IMR-90 (cell line): Measurements from ENCODE around the gene TNIP1. TPM values are rescaled to one million over a fixed set of nuclear protein-coding genes. Genes with fewer than 3 reads are reported as not detected.

Experiments
- ATAC-seq: fragments of 200-7000 bp; cut with Tn5 transposase; 2 replicates; pipeline ENCODE4 v1.9.1; 2020; ENCODE audit warnings: low read depth, mild to moderate bottlenecking, moderate library complexity
- BruUV-seq: library from RNA; stranded (reverse); fragments of 400-500 nt; replicated peaks from 2 replicates; lab custom pipeline; 2021; lab: Mats Ljungman, UMichigan
- CTCF ChIA-PET: fragments of 300-600 bp; formaldehyde crosslinking; extraction: SDS; loops from one replicate; lab custom pipeline; 2021; ENCODE audit warnings: antibody characterized with exemption; lab: Yijun Ruan, JAX
- POLR2A ChIA-PET: fragments of 300-600 bp; sonication (Branson Sonifier 250); formaldehyde crosslinking; loops from one replicate; lab custom pipeline; 2022; ENCODE audit warnings: antibody characterized with exemption; ENCODE audit not compliant: unreplicated experiment; lab: Charles Lee
- DNase-seq: peaks from one replicate; pipeline ENCODE4 v3.0.0; 2013
- H2AFZ ChIP-seq: replicated peaks from 2 replicates; pipeline ENCODE3; 2013; ENCODE audit warnings: low read length, mild to moderate bottlenecking; ENCODE audit not compliant: poor library complexity
- H2AK5ac ChIP-seq: 2 replicates; pipeline ENCODE4 v1.6.1; 2013; ENCODE audit warnings: low read depth, low read length, inconsistent platforms
- H2AK9ac ChIP-seq: replicated peaks from 2 replicates; pipeline ENCODE3; 2013; ENCODE audit warnings: mild to moderate bottlenecking, low read depth, low read length, moderate library complexity; ENCODE audit not compliant: poor library complexity
- H2BK120ac ChIP-seq: 2 replicates; pipeline ENCODE4 v1.6.1; 2013; ENCODE audit warnings: low read depth, low read length, inconsistent platforms
- H2BK15ac ChIP-seq: 3 replicates; pipeline ENCODE4 v1.6.1; 2013; ENCODE audit warnings: low read depth, low read length, inconsistent platforms
- H2BK20ac ChIP-seq: 2 replicates; pipeline ENCODE4 v1.6.1; 2013; ENCODE audit warnings: low read depth, mild to moderate bottlenecking, inconsistent platforms, low read length, moderate library complexity
- H2BK5ac ChIP-seq: 2 replicates; pipeline ENCODE4 v1.6.1; 2013; ENCODE audit warnings: mild to moderate bottlenecking, low read depth, low read length, inconsistent platforms; ENCODE audit not compliant: poor library complexity, severe bottlenecking
- H3K14ac ChIP-seq: replicated peaks from 2 replicates; pipeline ENCODE4 v1.6.1; 2013; ENCODE audit warnings: low read depth, low read length, inconsistent platforms
- H3K18ac ChIP-seq: 2 replicates; pipeline ENCODE4 v1.6.1; 2013; ENCODE audit warnings: low read depth, low read length, control low read depth
- H3K23ac ChIP-seq: 2 replicates; pipeline ENCODE4 v1.6.1; 2013; ENCODE audit warnings: low read depth, low read length, inconsistent platforms
- H3K27ac ChIP-seq: 2 replicates; pipeline ENCODE4 v1.5.1; 2013; ENCODE audit warnings: mild to moderate bottlenecking, control low read depth, low read length; ENCODE audit not compliant: insufficient read depth
- H3K27me3 ChIP-seq: 2 replicates; pipeline ENCODE4 v1.6.1; 2013; ENCODE audit warnings: low read length; ENCODE audit not compliant: control insufficient read depth, insufficient read depth
- H3K36me3 ChIP-seq: 2 replicates; pipeline ENCODE4 v1.6.1; 2013; ENCODE audit warnings: low read length, mixed read lengths; ENCODE audit not compliant: control insufficient read depth, insufficient read depth
- H3K4ac ChIP-seq: 2 replicates; pipeline ENCODE4 v1.6.1; 2013; ENCODE audit warnings: low read depth, low read length, inconsistent platforms
- H3K4me1 ChIP-seq: 2 replicates; pipeline ENCODE4 v1.6.1; 2013; ENCODE audit warnings: low read length, mixed read lengths; ENCODE audit not compliant: control insufficient read depth, insufficient read depth
- H3K4me2 ChIP-seq: 2 replicates; pipeline ENCODE4 v1.6.1; 2013; ENCODE audit warnings: low read depth, mild to moderate bottlenecking, control low read depth, low read length, moderate library complexity
- H3K4me3 ChIP-seq: 2 replicates; pipeline ENCODE4 v1.5.1; 2013; ENCODE audit warnings: low read depth, mild to moderate bottlenecking, control low read depth, low read length, moderate library complexity; ENCODE audit not compliant: insufficient read depth
- H3K56ac ChIP-seq: 2 replicates; pipeline ENCODE4 v1.6.1; 2013; ENCODE audit warnings: low read length, inconsistent platforms; ENCODE audit not compliant: insufficient read depth; ENCODE audit errors: extremely low read depth
- H3K79me1 ChIP-seq, 2 experiments: 2 replicates each; pipeline ENCODE4 v1.6.1; 2013; ENCODE audit warnings: low read length in 2 of 2, inconsistent platforms in 1 of 2, low read depth in 1 of 2
- H3K9ac ChIP-seq: 2 replicates; pipeline ENCODE4 v1.6.1; 2013; ENCODE audit warnings: low read depth, low read length, control low read depth
- H3K9me1 ChIP-seq: 2 replicates; pipeline ENCODE4 v1.6.1; 2013; ENCODE audit warnings: low read length, inconsistent platforms; ENCODE audit not compliant: insufficient read depth
- H3K9me3 ChIP-seq: 2 replicates; pipeline ENCODE4 v1.6.1; 2013; ENCODE audit warnings: low read length; ENCODE audit not compliant: control insufficient read depth, insufficient read depth
- H4K20me1 ChIP-seq: 2 replicates; pipeline ENCODE4 v1.6.1; 2013; ENCODE audit warnings: low read length, inconsistent platforms; ENCODE audit not compliant: insufficient read depth
- H4K5ac ChIP-seq: 2 replicates; pipeline ENCODE4 v1.6.1; 2013; ENCODE audit warnings: mild to moderate bottlenecking, low read depth, low read length, control low read depth
- H4K8ac ChIP-seq, 2 experiments: 2 replicates each; pipeline ENCODE4 v1.6.1; 2013; ENCODE audit warnings: low read depth in 2 of 2, low read length in 2 of 2, control low read depth in 1 of 2, inconsistent platforms in 1 of 2
- H4K91ac ChIP-seq: 2 replicates; pipeline ENCODE4 v1.6.1; 2013; ENCODE audit warnings: low read depth, low read length, inconsistent platforms; ENCODE audit not compliant: insufficient read depth
- CHD1 ChIP-seq: IDR thresholded peaks from 2 replicates; pipeline ENCODE4 v1.6.1; 2012; ENCODE audit warnings: low read depth, low read length, improper control_type of control experiment
- ELK1 ChIP-seq: fragments of 150-350 bp; IDR thresholded peaks from 2 replicates; pipeline ENCODE4 v1.6.1; 2016; ENCODE audit warnings: low read depth, mild to moderate bottlenecking, low read length, moderate library complexity, borderline replicate concordance
- USF2 ChIP-seq: fragments of 150-350 bp; IDR thresholded peaks from 2 replicates; pipeline ENCODE4 v1.6.1; 2017; ENCODE audit warnings: mild to moderate bottlenecking, antibody characterized with exemption, low read length, low read depth
- WGBS, 2 experiments: methylation state at CpG; one replicate each; pipeline versions ENCODE4 v1.1.5 to v1.1.7; 2013; ENCODE audit warnings: missing lambda C conversion rate in 2 of 2; ENCODE audit not compliant: insufficient read length in 1 of 2; ENCODE audit errors: extremely low coverage in 2 of 2; 5-methylcytosine and 5-hydroxymethylcytosine counted together
- dilution Hi-C: fragments of 300-500 bp; cut with HindIII; formaldehyde crosslinking; loops from one replicate; pipeline ENCODE4 v1.14.3; 2018; ENCODE audit warnings: low sequenced_read_pairs; ENCODE audit not compliant: unreplicated experiment
- in situ Hi-C: fragments of 300-500 bp; cut with MboI; formaldehyde crosslinking; loops from 3 replicates; pipeline ENCODE4 v1.14.3; 2019; ENCODE audit warnings: low sequenced_read_pairs, inconsistent platforms, mixed read lengths
- intact Hi-C: fragments of 100-400 bp; cut with micrococcal nuclease; formaldehyde crosslinking; loops from 2 replicates; pipeline ENCODE4 v1.10.0; 2022
- polyA plus RNA-seq, 3 experiments: library from polyadenylated mRNA; depleted of rRNA; stranded (reverse); fragments of >200 nt; gene quantifications; 2 replicates each; pipeline ENCODE4 v1.2.3, GENCODE V29; 2012; ENCODE audit warnings: low replicate concordance in 1 of 3
- total RNA-seq: library from RNA; depleted of rRNA; stranded (reverse); fragments of >200 nt; gene quantifications from 2 replicates; pipeline ENCODE4 v1.2.3, GENCODE V29; 2012

TNIP1 gene
- total and polyA plus RNA-seq, 2 of the 4 experiments (the other 2 are of a cell fraction): 63.8 to 92.8 TPM

GRCh38 chr5:151074557-151074956, 6.3 kb downstream of the TNIP1 start:
- in situ Hi-C loops (no loop called here), intact Hi-C loops (no loop called here), dilution Hi-C loops (no loop called here)
- peaks cover 62% of the 10 kb centered on the region for H3K9me1 ChIP-seq
- no peak overlapping the region for H4K91ac ChIP-seq
- no peak overlapping the region for H3K56ac ChIP-seq
- H3K9me3 ChIP-seq: no peaks in the 10 kb centered on the region
- H2BK120ac ChIP-seq: peak overlapping the region; percentile 22; the same call in 1 of the 2 replicates
- no peak for TF ChIP-seq USF2
- TF ChIP-seq ELK1: no peak
- no peak for TF ChIP-seq CHD1
- peak overlapping the region in 1 of 2 experiments; percentile 7; a peak in 1 of 4 replicates for H4K8ac ChIP-seq
- peak overlapping the region; percentile 45 for H2BK5ac ChIP-seq
- DNase-seq (no peak), ATAC-seq (no peak)
- H3K9ac ChIP-seq: no peak overlapping the region
- no peak overlapping the region for H3K27ac ChIP-seq
- no peak overlapping the region for H3K23ac ChIP-seq
- H3K4me3 ChIP-seq: no peak overlapping the region
- no peak overlapping the region for H2AK9ac ChIP-seq
- peaks cover 38 to 92% of the 10 kb centered on the region in 2 experiments for H3K79me1 ChIP-seq
- BruUV-seq: no TSS peak
- no peak overlapping the region for H3K4me2 ChIP-seq
- peaks cover 60% of the 10 kb centered on the region for H4K20me1 ChIP-seq
- peaks cover 10% of the 10 kb centered on the region for H3K36me3 ChIP-seq
- no peak overlapping the region for H3K18ac ChIP-seq
- H3K27me3 ChIP-seq: no peaks in the 10 kb centered on the region
- peaks cover 44% of the 10 kb centered on the region for H3K4me1 ChIP-seq
- peak overlapping the region; percentile 22; the same call in 1 of the 3 replicates for H2BK15ac ChIP-seq
- CTCF ChIA-PET: interaction anchor here (1.2 to 2.0 kb wide), 2 partner anchors 23 to 91 kb away, joined by 3 to 9 read pairs; no protein-coding TSS in a partner anchor
- WGBS, 2 experiments: no CpG with 5 or more reads among the region's 2 CpGs
- H2AFZ ChIP-seq: no peak overlapping the region
- no peak overlapping the region for H3K14ac ChIP-seq
- POLR2A ChIA-PET: no interaction called here
- H3K4ac ChIP-seq: peak overlapping the region; percentile 29; the same call in 1 of the 2 replicates
- peak overlapping the region; percentile 48; the same call in 1 of the 2 replicates for H2AK5ac ChIP-seq
- no peak overlapping the region for H4K5ac ChIP-seq
- H2BK20ac ChIP-seq: peak overlapping the region; percentile 49; the same call in 1 of the 2 replicates
